ENCODE measurements around the gene CCSER1.

DNA sequence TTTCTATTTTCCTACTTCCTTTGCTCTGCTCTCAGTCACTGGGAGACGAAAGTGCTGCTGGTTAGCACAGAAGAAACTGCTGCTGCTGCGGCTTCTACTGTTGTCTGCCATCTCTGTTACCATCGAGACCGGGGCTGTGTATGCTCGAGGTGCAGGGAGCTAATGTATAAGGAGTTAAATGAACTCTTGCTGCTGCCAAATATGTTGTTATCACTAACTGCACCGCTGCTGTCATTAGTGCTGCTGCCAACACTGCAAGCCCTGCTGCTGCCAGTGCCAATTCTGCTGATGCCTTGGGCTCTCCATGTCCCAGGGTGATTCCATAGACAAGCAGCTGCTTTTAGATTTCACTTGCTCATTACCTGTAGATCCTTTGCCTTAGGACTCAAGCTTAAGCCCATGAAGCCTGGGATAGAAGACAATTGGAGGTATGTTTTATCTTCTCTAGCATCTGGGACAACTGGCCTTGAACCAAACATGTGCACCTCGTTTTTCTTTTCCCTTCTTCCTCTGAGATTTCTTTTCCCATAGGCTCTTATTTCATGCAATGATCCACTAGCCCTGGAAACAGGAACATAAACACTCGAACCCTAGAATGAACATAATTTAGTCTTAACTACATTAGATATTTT is 107.8 kb downstream of the CCSER1 start:
- no peak for TF ChIP-seq EP300 (IDR thresholded peaks at IDR 0.05; ENCODE audit: low read depth)
- TF ChIP-seq POLR2AphosphoS5 (IDR thresholded peaks at IDR 0.05): no peak
